Measurements from ENCODE around the gene KAT2B. TPM values are rescaled to one million over a fixed set of nuclear protein-coding genes. Genes with fewer than 3 reads are reported as not detected.

Gene KAT2B
- total RNA-seq, 1 donor from 2014 or later: 13.6 TPM

GRCh38 chr3:20107722-20108121 is 67.5 kb downstream of the KAT2B start:
- TF ChIP-seq CTCF (IDR thresholded peaks at IDR 0.05; ENCODE audit: partially characterized antibody, unreplicated experiment): no peak
- Mint-ChIP-seq H3K4me3 (ENCODE audit: unreplicated experiment) (no peak overlapping the region), H3K4me1 (ENCODE audit: low read depth, unreplicated experiment) (no peaks in the 10 kb centered on the region), H3K27me3 (ENCODE audit: unreplicated experiment) (no peaks in the 10 kb centered on the region), H3K9me3 (ENCODE audit: unreplicated experiment) (no peaks in the 10 kb centered on the region), H3K36me3 (ENCODE audit: unreplicated experiment) (no peaks in the 10 kb centered on the region), H3K27ac (ENCODE audit: unreplicated experiment) (no peak overlapping the region)
- no peak for DNase-seq

- Mint-ChIP-seq H3K27ac (ENCODE audit: unreplicated experiment) (no peak overlapping the region), H3K9me3 (ENCODE audit: unreplicated experiment) (no peaks in the 10 kb centered on the region), H3K36me3 (ENCODE audit: unreplicated experiment) (no peaks in the 10 kb centered on the region), H3K27me3 (ENCODE audit: unreplicated experiment) (no peaks in the 10 kb centered on the region), H3K4me3 (ENCODE audit: unreplicated experiment) (no peak overlapping the region), H3K4me1 (ENCODE audit: low read depth, unreplicated experiment) (no peaks in the 10 kb centered on the region)
- DNase-seq: no peak
- TF ChIP-seq CTCF (IDR thresholded peaks at IDR 0.05; ENCODE audit: partially characterized antibody, unreplicated experiment): no peak
Observed at GRCh38 chr3:20108869-20109268, 68.6 kb downstream of the KAT2B start.

- no peak overlapping the region for H3K4me3 Mint-ChIP-seq (ENCODE audit: unreplicated experiment)
- H3K9me3 Mint-ChIP-seq (ENCODE audit: unreplicated experiment): no peaks in the 10 kb centered on the region
- no peak overlapping the region for H3K27ac Mint-ChIP-seq (ENCODE audit: unreplicated experiment)
- no peak for DNase-seq
- TF ChIP-seq CTCF (IDR thresholded peaks at IDR 0.05; ENCODE audit: partially characterized antibody, unreplicated experiment): no peak
- no peaks in the 10 kb centered on the region for H3K4me1 Mint-ChIP-seq (ENCODE audit: low read depth, unreplicated experiment)
- H3K27me3 Mint-ChIP-seq (ENCODE audit: unreplicated experiment): no peaks in the 10 kb centered on the region
- no peaks in the 10 kb centered on the region for H3K36me3 Mint-ChIP-seq (ENCODE audit: unreplicated experiment)
Observed at GRCh38 chr3:20110826-20111225, 70.6 kb downstream of the KAT2B start.

GRCh38 chr3:20111836-20112235 is 71.6 kb downstream of the KAT2B start:
- no peak for DNase-seq
- Mint-ChIP-seq H3K4me1 (ENCODE audit: low read depth, unreplicated experiment) (no peaks in the 10 kb centered on the region), H3K9me3 (ENCODE audit: unreplicated experiment) (no peaks in the 10 kb centered on the region), H3K27ac (ENCODE audit: unreplicated experiment) (no peak overlapping the region), H3K36me3 (ENCODE audit: unreplicated experiment) (no peaks in the 10 kb centered on the region), H3K4me3 (ENCODE audit: unreplicated experiment) (no peak overlapping the region), H3K27me3 (ENCODE audit: unreplicated experiment) (no peaks in the 10 kb centered on the region)
- TF ChIP-seq CTCF (IDR thresholded peaks at IDR 0.05; ENCODE audit: partially characterized antibody, unreplicated experiment): no peak

- H3K27ac Mint-ChIP-seq (ENCODE audit: unreplicated experiment): no peak overlapping the region
- no peak for TF ChIP-seq CTCF (IDR thresholded peaks at IDR 0.05; ENCODE audit: partially characterized antibody, unreplicated experiment)
- H3K27me3 Mint-ChIP-seq (ENCODE audit: unreplicated experiment): peaks cover 1% of the 10 kb centered on the region
- H3K36me3 Mint-ChIP-seq (ENCODE audit: unreplicated experiment): no peaks in the 10 kb centered on the region
- no peak overlapping the region for H3K4me3 Mint-ChIP-seq (ENCODE audit: unreplicated experiment)
- no peaks in the 10 kb centered on the region for H3K4me1 Mint-ChIP-seq (ENCODE audit: low read depth, unreplicated experiment)
- no peak for DNase-seq
- peaks cover 2% of the 10 kb centered on the region for H3K9me3 Mint-ChIP-seq (ENCODE audit: unreplicated experiment)
Observed at GRCh38 chr3:20121088-20121487, 80.8 kb downstream of the KAT2B start.
